ENCODE results near the gene FOXO6.

GRCh38 chr1:41412748-41413147 is 51.5 kb downstream of the FOXO6 start:
- TF ChIP-seq EZH2phosphoT487 (IDR thresholded peaks at IDR 0.05; ENCODE audit: unreplicated experiment) = no peak
- no peak for TF ChIP-seq REST (IDR thresholded peaks at IDR 0.05; ENCODE audit: unreplicated experiment)
- no peak for TF ChIP-seq CTCF (conservative IDR thresholded peaks at IDR 0.05; ENCODE audit: low read depth in 2 of 2)
- no peak for TF ChIP-seq CREB1 (CRISPR knock-in tag; IDR thresholded peaks at IDR 0.05; ENCODE audit: low read depth)
- no peak for TF ChIP-seq EZH2 (IDR thresholded peaks at IDR 0.05; ENCODE audit: low read depth, unreplicated experiment)
- TF ChIP-seq POLR2AphosphoS5 (IDR thresholded peaks at IDR 0.05; ENCODE audit: low read depth) = no peak
- no peak for TF ChIP-seq ZNF331 (CRISPR knock-in tag; IDR thresholded peaks at IDR 0.05; ENCODE audit: low read depth)
- TF ChIP-seq JUNB (IDR thresholded peaks at IDR 0.05; ENCODE audit: unreplicated experiment) = no peak
- no peak for TF ChIP-seq ETS1 (IDR thresholded peaks at IDR 0.05)
